ENCODE data around the gene ANKRD42.
"Not testable (repeated sequence)": the region's sequence is repeated elsewhere in the genome, so short reads cannot be mapped to it uniquely, and the experiment has no call there.

The ANKRD42 gene

GRCh38 chr11:83192606-83193245 lies 786 bp upstream of the ANKRD42 start:
- no peaks in the 10 kb centered on the region for H3K9me3 ChIP-seq
- peaks cover 20% of the 10 kb centered on the region for H3K36me3 ChIP-seq (replicated peaks)
- H3K27me3 ChIP-seq (ENCODE audit: low read depth) = no peaks in the 10 kb centered on the region
- peaks cover 15% of the 10 kb centered on the region for H3K4me1 ChIP-seq
- no peak for DNase-seq (ENCODE audit: low spot score in 2 of 2)
- H3K4me3 ChIP-seq = peak overlapping the region; percentile 90
- in situ Hi-C loops (cut with MboI; ENCODE audit: low sequenced_read_pairs) = no loop called here

GRCh38 chr11:83194281-83195142 lies 1.0 kb downstream of the ANKRD42 start:
- H3K4me1 ChIP-seq = peaks cover 20% of the 10 kb centered on the region
- in situ Hi-C loops (cut with MboI; ENCODE audit: low sequenced_read_pairs) = no loop called here
- no peaks in the 10 kb centered on the region for H3K27me3 ChIP-seq (ENCODE audit: low read depth)
- DNase-seq (ENCODE audit: low spot score in 2 of 2) = peak; percentile 26 to 53
- peaks cover 14% of the 10 kb centered on the region for H3K36me3 ChIP-seq (replicated peaks)
- H3K9me3 ChIP-seq = no peaks in the 10 kb centered on the region
- H3K4me3 ChIP-seq = peak overlapping the region; percentile 90

DNA sequence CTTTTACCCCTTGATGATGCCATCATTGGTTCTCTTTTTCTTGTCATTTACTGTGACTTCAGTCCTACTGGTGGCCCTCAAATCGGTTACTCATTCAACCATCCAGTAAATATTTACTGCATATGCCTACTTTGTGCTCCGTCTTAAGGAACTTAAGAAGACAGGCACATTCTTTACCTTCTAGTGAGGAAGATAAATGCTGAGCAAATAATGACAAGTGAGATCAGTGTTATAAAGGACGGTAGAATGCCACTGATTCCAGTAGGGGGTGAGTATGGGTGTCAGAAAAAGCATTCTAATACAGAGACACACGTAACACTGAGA lies 1.6 kb downstream of the ANKRD42 start:
- Histone ChIP-seq H3K9me3 (no peaks in the 10 kb centered on the region), H3K4me1 (peaks cover 22% of the 10 kb centered on the region), H3K36me3 (replicated peaks) (peaks cover 14% of the 10 kb centered on the region), H3K4me3 (peak overlapping the region; percentile 90), H3K27me3 (ENCODE audit: low read depth) (no peaks in the 10 kb centered on the region)
- in situ Hi-C loops (cut with MboI; ENCODE audit: low sequenced_read_pairs) = no loop called here
- no peak for DNase-seq (ENCODE audit: low spot score in 2 of 2)

DNA sequence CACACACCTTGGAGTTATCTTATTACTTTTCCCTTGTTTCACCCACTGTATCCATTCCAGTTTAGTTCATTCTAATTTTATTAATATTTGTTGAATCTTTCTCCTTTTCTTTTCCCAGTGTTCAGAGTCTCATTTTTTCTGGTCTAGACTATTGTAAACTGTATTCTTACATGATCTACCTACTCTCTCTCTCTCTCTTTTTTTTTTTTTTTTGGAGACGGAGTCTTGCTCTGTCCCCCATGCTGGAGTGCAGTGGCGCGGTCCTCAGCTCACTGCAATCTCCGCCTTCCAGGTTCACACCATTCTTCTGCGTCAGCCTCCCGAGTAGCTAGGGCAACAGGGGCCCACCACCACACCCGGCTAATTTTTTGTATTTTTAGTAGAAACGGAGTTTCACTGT lies 2.1 kb downstream of the ANKRD42 start:
- H3K9me3 ChIP-seq = no peaks in the 10 kb centered on the region
- H3K36me3 ChIP-seq (replicated peaks) = peaks cover 12% of the 10 kb centered on the region
- DNase-seq (ENCODE audit: low spot score in 2 of 2) = no peak
- H3K27me3 ChIP-seq (ENCODE audit: low read depth) = no peaks in the 10 kb centered on the region
- no peak overlapping the region for H3K4me3 ChIP-seq
- in situ Hi-C loops (cut with MboI; ENCODE audit: low sequenced_read_pairs) = no loop called here
- H3K4me1 ChIP-seq = peaks cover 22% of the 10 kb centered on the region

DNA sequence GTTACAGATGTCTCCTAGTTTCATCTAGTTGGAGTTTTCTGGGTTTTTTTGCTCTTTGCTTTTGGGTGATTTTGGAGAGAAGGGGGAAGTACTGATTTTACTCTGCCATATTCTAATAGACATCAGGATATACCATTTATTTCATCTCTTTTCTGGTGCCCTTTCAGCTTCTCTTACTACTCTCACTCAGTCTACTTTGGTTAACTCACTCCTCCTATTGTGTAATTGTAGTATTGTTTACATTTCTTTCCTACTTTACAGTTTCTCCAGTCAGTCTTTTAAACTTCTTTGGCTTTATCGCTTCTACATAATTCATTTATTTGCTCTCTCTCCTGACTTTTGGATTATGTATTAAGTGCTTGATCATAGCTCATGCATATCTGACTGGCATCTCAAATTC lies 6.5 kb downstream of the ANKRD42 start:
- in situ Hi-C loops (cut with MboI; ENCODE audit: low sequenced_read_pairs) = no loop called here
- H3K9me3 ChIP-seq = no peaks in the 10 kb centered on the region
- H3K4me3 ChIP-seq = no peak overlapping the region
- no peaks in the 10 kb centered on the region for H3K27me3 ChIP-seq (ENCODE audit: low read depth)
- H3K36me3 ChIP-seq (replicated peaks) = no peaks in the 10 kb centered on the region
- H3K4me1 ChIP-seq = peaks cover 8% of the 10 kb centered on the region
- no peak for DNase-seq (ENCODE audit: low spot score in 2 of 2)

DNA sequence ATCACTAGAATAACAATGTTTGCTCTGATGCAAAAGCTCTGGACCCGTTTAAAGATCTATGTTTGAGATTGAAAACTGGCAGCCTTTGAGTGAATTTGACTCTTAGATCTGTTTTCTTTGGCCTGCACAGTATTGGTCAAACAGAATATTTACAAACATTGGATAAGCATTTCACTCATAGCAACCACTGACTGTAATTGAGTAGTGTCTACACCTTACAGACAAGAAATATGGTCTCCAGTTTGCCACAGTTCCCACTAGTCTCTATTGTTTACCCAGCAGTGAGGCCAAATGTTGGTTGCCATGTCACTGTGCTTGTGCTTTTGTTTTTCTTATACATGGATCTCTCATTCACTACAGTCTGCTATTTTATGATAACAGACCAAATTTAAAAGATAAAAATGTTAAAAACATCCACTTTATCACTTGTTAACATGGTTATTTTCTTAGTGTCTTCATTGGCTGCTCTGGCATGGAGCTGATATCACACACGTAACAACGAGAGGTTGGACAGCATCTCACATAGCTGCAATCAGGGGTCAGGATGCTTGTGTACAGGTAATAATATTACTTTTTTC lies 12.2 kb downstream of the ANKRD42 start:
- no peaks in the 10 kb centered on the region for H3K4me1 ChIP-seq
- in situ Hi-C loops (cut with MboI; ENCODE audit: low sequenced_read_pairs) = no loop called here
- H3K36me3 ChIP-seq (replicated peaks) = no peaks in the 10 kb centered on the region
- DNase-seq (ENCODE audit: low spot score in 2 of 2) = no peak
- no peaks in the 10 kb centered on the region for H3K9me3 ChIP-seq
- H3K27me3 ChIP-seq (ENCODE audit: low read depth) = no peaks in the 10 kb centered on the region
- H3K4me3 ChIP-seq = no peak overlapping the region

GRCh38 chr11:83206221-83206620 lies 12.7 kb downstream of the ANKRD42 start:
- Histone ChIP-seq H3K27me3 (ENCODE audit: low read depth) (no peaks in the 10 kb centered on the region), H3K36me3 (replicated peaks) (no peaks in the 10 kb centered on the region), H3K4me3 (no peak overlapping the region), H3K4me1 (no peaks in the 10 kb centered on the region), H3K9me3 (no peaks in the 10 kb centered on the region)
- no peak for DNase-seq (ENCODE audit: low spot score in 2 of 2)
- in situ Hi-C loops (cut with MboI; ENCODE audit: low sequenced_read_pairs) = no loop called here

GRCh38 chr11:83206771-83207382 lies 13.4 kb downstream of the ANKRD42 start:
- H3K27me3 ChIP-seq (ENCODE audit: low read depth); DNase-seq (ENCODE audit: low spot score in 2 of 2); H3K4me1 ChIP-seq; H3K9me3 ChIP-seq; H3K4me3 ChIP-seq; H3K36me3 ChIP-seq (replicated peaks); in situ Hi-C loops (cut with MboI; ENCODE audit: low sequenced_read_pairs): not testable (repeated sequence)

- in situ Hi-C loops (cut with MboI; ENCODE audit: low sequenced_read_pairs) = no loop called here
- H3K27me3 ChIP-seq (ENCODE audit: low read depth) = no peaks in the 10 kb centered on the region
- H3K4me1 ChIP-seq = no peaks in the 10 kb centered on the region
- no peaks in the 10 kb centered on the region for H3K36me3 ChIP-seq (replicated peaks)
- no peak overlapping the region for H3K4me3 ChIP-seq
- no peak for DNase-seq (ENCODE audit: low spot score in 2 of 2)
- H3K9me3 ChIP-seq = no peaks in the 10 kb centered on the region
These were observed 25.6 kb downstream of the ANKRD42 start for GRCh38 chr11:83219095-83219494.

DNA sequence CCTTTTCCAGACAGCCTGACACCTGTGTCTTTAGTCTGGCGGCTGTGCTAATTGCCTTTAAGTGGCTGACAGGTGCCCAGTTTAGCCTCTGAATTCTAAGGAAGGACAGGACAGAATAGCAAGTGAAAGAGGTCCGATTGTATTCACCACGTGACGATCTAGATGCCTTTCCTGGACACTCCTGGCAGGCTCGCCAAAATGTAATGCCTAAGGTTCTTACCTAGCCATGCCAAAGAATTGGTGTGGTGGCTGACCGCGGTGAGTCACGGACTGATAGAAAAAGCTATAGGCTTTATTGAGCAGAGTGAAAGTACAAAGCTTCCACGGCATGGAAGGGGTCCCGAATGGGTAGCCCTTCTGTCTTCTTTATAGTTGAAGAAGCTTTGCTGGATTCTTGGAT lies 26.7 kb downstream of the ANKRD42 start:
- no peaks in the 10 kb centered on the region for H3K9me3 ChIP-seq
- H3K36me3 ChIP-seq (replicated peaks) = no peaks in the 10 kb centered on the region
- no peak for DNase-seq (ENCODE audit: low spot score in 2 of 2)
- no peak overlapping the region for H3K4me3 ChIP-seq
- H3K27me3 ChIP-seq (ENCODE audit: low read depth) = no peaks in the 10 kb centered on the region
- in situ Hi-C loops (cut with MboI; ENCODE audit: low sequenced_read_pairs) = no loop called here
- no peaks in the 10 kb centered on the region for H3K4me1 ChIP-seq

GRCh38 chr11:83221694-83222093 lies 28.2 kb downstream of the ANKRD42 start:
- H3K4me1 ChIP-seq = no peaks in the 10 kb centered on the region
- in situ Hi-C loops (cut with MboI; ENCODE audit: low sequenced_read_pairs) = no loop called here
- no peak for DNase-seq (ENCODE audit: low spot score in 2 of 2)
- no peaks in the 10 kb centered on the region for H3K27me3 ChIP-seq (ENCODE audit: low read depth)
- no peaks in the 10 kb centered on the region for H3K9me3 ChIP-seq
- H3K4me3 ChIP-seq = no peak overlapping the region
- no peaks in the 10 kb centered on the region for H3K36me3 ChIP-seq (replicated peaks)

GRCh38 chr11:83222499-83222898 lies 29.0 kb downstream of the ANKRD42 start:
- no peaks in the 10 kb centered on the region for H3K4me1 ChIP-seq
- no peaks in the 10 kb centered on the region for H3K9me3 ChIP-seq
- no peak overlapping the region for H3K4me3 ChIP-seq
- no peaks in the 10 kb centered on the region for H3K27me3 ChIP-seq (ENCODE audit: low read depth)
- no peaks in the 10 kb centered on the region for H3K36me3 ChIP-seq (replicated peaks)
- no peak for DNase-seq (ENCODE audit: low spot score in 2 of 2)
- in situ Hi-C loops (cut with MboI; ENCODE audit: low sequenced_read_pairs) = no loop called here

DNA sequence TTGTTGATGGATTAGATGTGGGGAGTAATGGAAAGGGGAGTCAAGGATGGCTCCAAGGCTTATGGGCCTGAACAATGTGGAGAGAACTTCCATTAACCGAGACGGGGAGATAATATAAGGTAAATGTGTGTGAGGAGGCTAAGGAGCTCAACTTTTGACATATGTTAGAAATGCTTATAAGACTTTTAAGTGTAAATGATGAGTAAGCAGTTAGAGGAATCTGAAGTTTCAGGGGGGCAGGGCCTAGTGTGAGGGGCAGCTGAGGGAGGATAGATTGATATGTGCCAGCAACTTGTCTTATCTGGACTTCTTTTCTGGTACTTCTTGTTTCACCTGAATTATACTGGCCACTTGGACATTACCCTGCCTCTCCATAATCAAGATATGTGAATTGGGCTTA lies 29.9 kb downstream of the ANKRD42 start:
- H3K9me3 ChIP-seq = no peaks in the 10 kb centered on the region
- in situ Hi-C loops (cut with MboI; ENCODE audit: low sequenced_read_pairs) = no loop called here
- no peaks in the 10 kb centered on the region for H3K36me3 ChIP-seq (replicated peaks)

DNA sequence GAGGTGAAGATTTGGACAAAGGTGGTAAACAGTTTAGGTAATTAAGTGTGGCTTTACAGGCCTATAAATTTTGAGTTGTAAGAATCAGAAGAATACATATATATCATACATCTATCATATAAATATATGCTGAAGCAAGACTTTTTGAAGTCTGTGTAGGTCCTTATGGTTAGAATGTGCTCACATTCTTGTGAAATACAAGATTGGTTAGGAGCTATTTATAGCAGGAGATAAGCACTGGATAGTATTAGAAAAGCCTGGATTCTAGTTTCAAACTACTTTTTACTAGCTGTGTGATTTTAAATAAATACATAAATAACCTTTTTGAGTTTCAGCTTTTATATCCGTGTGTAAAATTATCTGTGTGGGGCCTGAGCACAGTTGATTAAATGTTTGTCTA lies 42.3 kb downstream of the ANKRD42 start:
- in situ Hi-C loops (cut with MboI; ENCODE audit: low sequenced_read_pairs) = no loop called here
- no peak for DNase-seq (ENCODE audit: low spot score in 2 of 2)
- Histone ChIP-seq H3K36me3 (replicated peaks) (no peaks in the 10 kb centered on the region), H3K9me3 (no peaks in the 10 kb centered on the region), H3K4me3 (no peak overlapping the region), H3K4me1 (no peaks in the 10 kb centered on the region), H3K27me3 (ENCODE audit: low read depth) (peaks cover 2% of the 10 kb centered on the region; the same call in 1 of the 2 replicates)

More for the DNA sequence above, 29.9 kb downstream of the ANKRD42 start:
- H3K4me1 ChIP-seq = no peaks in the 10 kb centered on the region
- H3K4me3 ChIP-seq = no peak overlapping the region
- H3K27me3 ChIP-seq (ENCODE audit: low read depth) = no peaks in the 10 kb centered on the region
- DNase-seq (ENCODE audit: low spot score in 2 of 2) = no peak
